KOPT-K1 (cell line): Measurements from ENCODE around the gene KDM4E.

ENCODE experiments used
- H3K27ac ChIP-seq: fragments of 200-600 bp; sonication (generic); 2 replicates; pipeline ENCODE4 v1.5.1; 2016; ENCODE audit warnings: antibody characterized with exemption, mild to moderate bottlenecking, low read depth, low read length; ENCODE audit not compliant: poor library complexity, severe bottlenecking
- H3K36me3 ChIP-seq: fragments of 200-600 bp; sonication (generic); 2 replicates; pipeline ENCODE4 v1.5.1; 2017; ENCODE audit warnings: antibody characterized with exemption, mild to moderate bottlenecking, low read length, moderate library complexity; ENCODE audit not compliant: insufficient read depth
- H3K9me3 ChIP-seq: fragments of 200-600 bp; sonication (generic); 2 replicates; pipeline ENCODE4 v1.5.1; 2017; ENCODE audit warnings: antibody characterized with exemption, low read length, mild to moderate bottlenecking; ENCODE audit not compliant: insufficient read depth, poor library complexity, severe bottlenecking

KDM4E gene

GRCh38 chr11:95067039-95067840, 42.2 kb downstream of the KDM4E start:
- H3K27ac ChIP-seq: no peak overlapping the region
- H3K9me3 ChIP-seq: no peaks in the 10 kb centered on the region
- H3K36me3 ChIP-seq: no peaks in the 10 kb centered on the region

GRCh38 chr11:95067841-95068219, 42.8 kb downstream of the KDM4E start:
- no peak overlapping the region for H3K27ac ChIP-seq
- no peaks in the 10 kb centered on the region for H3K36me3 ChIP-seq
- no peaks in the 10 kb centered on the region for H3K9me3 ChIP-seq

GRCh38 chr11:95068549-95068948, 43.5 kb downstream of the KDM4E start:
- no peaks in the 10 kb centered on the region for H3K9me3 ChIP-seq
- no peaks in the 10 kb centered on the region for H3K36me3 ChIP-seq
- no peak overlapping the region for H3K27ac ChIP-seq

DNA sequence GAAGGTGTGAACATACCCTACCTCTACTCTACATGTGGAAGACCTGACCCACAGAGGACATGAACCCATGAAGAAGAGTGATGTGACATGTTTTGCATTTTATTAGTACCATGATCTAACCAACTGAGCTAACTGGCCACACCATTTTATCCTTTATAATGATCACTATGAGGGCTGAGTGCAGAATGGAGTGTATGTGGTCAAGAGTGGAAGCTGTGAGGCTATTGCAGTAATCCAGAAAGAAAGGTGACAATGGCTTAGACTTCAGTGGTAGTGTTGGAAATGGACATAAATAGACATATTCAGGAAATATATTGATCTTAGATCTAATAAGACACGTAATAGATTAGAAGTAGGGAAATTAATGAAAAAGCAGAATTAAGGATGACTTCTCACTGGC, 45.4 kb downstream of the KDM4E start:
- Histone ChIP-seq H3K27ac (no peak overlapping the region), H3K36me3 (no peaks in the 10 kb centered on the region), H3K9me3 (no peaks in the 10 kb centered on the region)

- Histone ChIP-seq H3K36me3 (no peaks in the 10 kb centered on the region), H3K9me3 (no peaks in the 10 kb centered on the region), H3K27ac (no peak overlapping the region)
These were observed 47.9 kb downstream of the KDM4E start for GRCh38 chr11:95072948-95073347.

DNA sequence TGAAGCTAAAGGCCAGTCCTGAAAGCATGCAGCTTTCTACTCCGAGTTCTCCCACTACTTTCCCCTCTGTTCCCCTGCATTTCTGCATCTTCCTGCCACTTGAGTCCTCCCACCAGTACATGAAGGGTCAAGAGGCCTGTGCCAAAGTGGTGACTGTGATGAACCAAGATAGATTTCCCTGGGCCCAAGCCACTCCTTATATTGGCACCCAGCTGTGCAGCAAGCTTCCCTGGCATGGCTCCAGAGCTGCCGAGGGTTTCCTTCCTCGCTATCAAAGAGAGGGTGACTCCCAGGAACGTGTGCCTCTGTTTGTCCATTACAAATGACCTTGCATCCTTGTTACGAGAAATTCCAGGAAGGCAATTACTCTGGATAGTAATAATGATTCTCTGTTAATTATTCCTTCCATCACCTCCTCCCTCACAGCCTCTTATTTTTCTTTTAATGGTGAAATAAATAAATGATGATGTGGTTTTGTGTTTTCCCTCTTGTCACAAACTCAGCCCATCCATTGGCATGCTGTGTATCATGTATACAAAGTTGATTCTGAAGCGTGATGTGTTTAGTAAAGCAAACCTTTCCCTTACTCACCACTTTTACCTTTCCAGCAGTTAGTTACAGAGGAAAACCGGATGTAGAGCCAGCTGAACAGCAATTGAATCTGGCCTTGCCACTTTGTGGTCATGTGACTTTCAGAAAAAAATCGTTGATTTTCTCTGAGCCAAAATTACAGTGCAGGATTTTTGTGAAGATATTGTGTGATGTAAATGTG, 49.9 kb downstream of the KDM4E start:
- no peaks in the 10 kb centered on the region for H3K9me3 ChIP-seq
- H3K36me3 ChIP-seq: no peaks in the 10 kb centered on the region
- no peak overlapping the region for H3K27ac ChIP-seq

DNA sequence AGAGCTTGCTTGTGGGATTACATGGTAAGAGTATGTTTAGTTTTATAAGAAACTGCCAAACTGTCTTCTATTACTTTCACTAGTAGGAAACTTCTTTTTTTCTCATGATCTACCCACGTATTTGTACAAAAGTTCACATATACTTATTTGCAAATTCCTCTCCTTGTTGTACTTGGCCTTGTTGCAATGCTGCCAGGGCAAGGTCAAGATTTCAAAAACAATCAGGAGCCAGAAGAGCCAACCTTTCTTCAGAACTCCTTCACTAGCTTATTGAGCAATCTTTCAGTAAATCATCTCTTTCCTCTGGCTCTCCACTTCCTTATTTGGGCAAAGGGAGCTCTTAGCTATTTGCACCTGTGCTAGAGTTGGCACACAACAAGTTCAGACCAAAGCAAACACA, 51.4 kb downstream of the KDM4E start:
- H3K9me3 ChIP-seq: no peaks in the 10 kb centered on the region
- H3K27ac ChIP-seq: no peak overlapping the region

GRCh38 chr11:95076981-95077380, 51.9 kb downstream of the KDM4E start:
- Histone ChIP-seq H3K36me3 (no peaks in the 10 kb centered on the region), H3K9me3 (no peaks in the 10 kb centered on the region)

More for the DNA sequence above, 51.4 kb downstream of the KDM4E start:
- no peaks in the 10 kb centered on the region for H3K36me3 ChIP-seq

More at GRCh38 chr11:95076981-95077380, 51.9 kb downstream of the KDM4E start:
- no peak overlapping the region for H3K27ac ChIP-seq
